ENCODE measurements around the gene CTSH.
A peak's percentile ranks its signal among the peaks of the same experiment; 100 is the strongest.

The CTSH gene

GRCh38 chr15:78944669-78945407 is at the start of gene CTSH:
Gene CTSH, minus strand, starts transcription at chr15:78945046. Its CDS starts 65 bp downstream, at chr15:78944981.
- peak; percentile 53 for DNase-seq

- no peak for DNase-seq
Measured at GRCh38 chr15:78993931-78994530, 49.2 kb upstream of the CTSH start.

GRCh38 chr15:78993257-78993930 is 48.5 kb upstream of the CTSH start:
- no peak for DNase-seq

- DNase-seq: no peak
Measured at GRCh38 chr15:78992416-78993256, 47.8 kb upstream of the CTSH start.

- no peak for DNase-seq
Measured at GRCh38 chr15:78991879-78992278, 47.0 kb upstream of the CTSH start.

- no peak for DNase-seq
Measured at GRCh38 chr15:78991476-78991875, 46.6 kb upstream of the CTSH start.

GRCh38 chr15:78990278-78990677 is 45.4 kb upstream of the CTSH start:
- no peak for DNase-seq

- no peak for DNase-seq
Measured at GRCh38 chr15:78989701-78990240, 44.9 kb upstream of the CTSH start.

GRCh38 chr15:78988361-78988911 is 43.6 kb upstream of the CTSH start:
- DNase-seq: no peak

- DNase-seq: no peak
Measured at GRCh38 chr15:78987556-78988360, 42.9 kb upstream of the CTSH start.

- no peak for DNase-seq
Measured at GRCh38 chr15:78985859-78986475, 41.1 kb upstream of the CTSH start.

- no peak for DNase-seq
Measured at GRCh38 chr15:78984041-78984440, 39.2 kb upstream of the CTSH start.

GRCh38 chr15:78983146-78983918 is 38.5 kb upstream of the CTSH start:
- no peak for DNase-seq

- no peak for DNase-seq
Measured at GRCh38 chr15:78982736-78983135, 37.9 kb upstream of the CTSH start.

- DNase-seq: no peak
Measured at GRCh38 chr15:78981532-78982313, 36.9 kb upstream of the CTSH start.

GRCh38 chr15:78979456-78980320 is 34.8 kb upstream of the CTSH start:
- no peak for DNase-seq

- DNase-seq: no peak
Measured at GRCh38 chr15:78978601-78979179, 33.8 kb upstream of the CTSH start.
